DOHH2 (cell line): ENCODE measurements around the gene ZFP62.

Experiments
- H3F3A ChIP-seq: fragments of 200-600 bp; sonication (generic), shearing (Covaris generic); 2 replicates; pipeline ENCODE4 v1.6.0; 2016; ENCODE audit warnings: antibody characterized with exemption, mild to moderate bottlenecking; ENCODE audit not compliant: control insufficient read depth, insufficient read depth
- H3K27ac ChIP-seq: fragments of 200-600 bp; sonication (generic); 2 replicates; pipeline ENCODE4 v1.5.1; 2014; ENCODE audit warnings: low read depth, mild to moderate bottlenecking, low read length, moderate library complexity
- H3K27me3 ChIP-seq: fragments of 200-600 bp; sonication (generic); 2 replicates; pipeline ENCODE4 v1.6.1; 2014; ENCODE audit warnings: mild to moderate bottlenecking, low read length, mixed read lengths; ENCODE audit not compliant: control insufficient read depth
- H3K36me3 ChIP-seq: fragments of 200-600 bp; sonication (generic); 2 replicates; pipeline ENCODE4 v1.6.1; 2014; ENCODE audit warnings: mild to moderate bottlenecking, low read length, moderate library complexity, mixed read lengths; ENCODE audit not compliant: control insufficient read depth
- H3K4me1 ChIP-seq: fragments of 200-600 bp; sonication (generic); 2 replicates; pipeline ENCODE4 v1.6.1; 2014; ENCODE audit warnings: mild to moderate bottlenecking, low read length, mixed read lengths; ENCODE audit not compliant: control insufficient read depth
- H3K4me2 ChIP-seq: fragments of 200-600 bp; sonication (generic); 2 replicates; pipeline ENCODE4 v1.6.0; 2014; ENCODE audit warnings: mild to moderate bottlenecking, low read length, moderate library complexity
- H3K4me3 ChIP-seq: fragments of 200-600 bp; sonication (generic); 2 replicates; pipeline ENCODE4 v1.5.1; 2014; ENCODE audit warnings: mild to moderate bottlenecking, low read length, mixed read lengths
- H3K79me2 ChIP-seq: fragments of 200-600 bp; sonication (generic); 2 replicates; pipeline ENCODE4 v1.6.1; 2014; ENCODE audit warnings: mild to moderate bottlenecking, low read length, mixed read lengths; ENCODE audit not compliant: control insufficient read depth
- H3K9me2 ChIP-seq: fragments of 200-600 bp; sonication (generic); replicated peaks from 2 replicates; pipeline ENCODE4 v1.6.1; 2014; ENCODE audit warnings: mild to moderate bottlenecking, low read length, mixed read lengths; ENCODE audit not compliant: control insufficient read depth
- H3K9me3 ChIP-seq: fragments of 200-600 bp; sonication (generic); 2 replicates; pipeline ENCODE4 v1.6.1; 2014; ENCODE audit warnings: antibody characterized with exemption, low read length, mixed read lengths; ENCODE audit not compliant: control insufficient read depth, insufficient read depth
- H4K20me1 ChIP-seq: fragments of 200-600 bp; sonication (generic); 2 replicates; pipeline ENCODE4 v1.6.0; 2014; ENCODE audit warnings: low read depth, mild to moderate bottlenecking, antibody characterized with exemption, low read length, moderate library complexity; ENCODE audit not compliant: control insufficient read depth, insufficient read depth
- EZH2phosphoT487 ChIP-seq: fragments of 200-600 bp; sonication (generic); IDR thresholded peaks from 2 replicates; pipeline ENCODE4 v1.6.1; 2017; ENCODE audit warnings: borderline replicate concordance, mild to moderate bottlenecking, antibody characterized with exemption, low read length, moderate library complexity, mixed read lengths
- TF ChIP-seq, protein P1 (sequence below): fragments of 200-600 bp; sonication (generic); IDR thresholded peaks from one replicate; pipeline ENCODE4 v1.5.1; 2014; ENCODE audit warnings: antibody characterized with exemption, mild to moderate bottlenecking, low read depth, low read length; ENCODE audit not compliant: poor library complexity, severe bottlenecking

Gene ZFP62

DNA sequence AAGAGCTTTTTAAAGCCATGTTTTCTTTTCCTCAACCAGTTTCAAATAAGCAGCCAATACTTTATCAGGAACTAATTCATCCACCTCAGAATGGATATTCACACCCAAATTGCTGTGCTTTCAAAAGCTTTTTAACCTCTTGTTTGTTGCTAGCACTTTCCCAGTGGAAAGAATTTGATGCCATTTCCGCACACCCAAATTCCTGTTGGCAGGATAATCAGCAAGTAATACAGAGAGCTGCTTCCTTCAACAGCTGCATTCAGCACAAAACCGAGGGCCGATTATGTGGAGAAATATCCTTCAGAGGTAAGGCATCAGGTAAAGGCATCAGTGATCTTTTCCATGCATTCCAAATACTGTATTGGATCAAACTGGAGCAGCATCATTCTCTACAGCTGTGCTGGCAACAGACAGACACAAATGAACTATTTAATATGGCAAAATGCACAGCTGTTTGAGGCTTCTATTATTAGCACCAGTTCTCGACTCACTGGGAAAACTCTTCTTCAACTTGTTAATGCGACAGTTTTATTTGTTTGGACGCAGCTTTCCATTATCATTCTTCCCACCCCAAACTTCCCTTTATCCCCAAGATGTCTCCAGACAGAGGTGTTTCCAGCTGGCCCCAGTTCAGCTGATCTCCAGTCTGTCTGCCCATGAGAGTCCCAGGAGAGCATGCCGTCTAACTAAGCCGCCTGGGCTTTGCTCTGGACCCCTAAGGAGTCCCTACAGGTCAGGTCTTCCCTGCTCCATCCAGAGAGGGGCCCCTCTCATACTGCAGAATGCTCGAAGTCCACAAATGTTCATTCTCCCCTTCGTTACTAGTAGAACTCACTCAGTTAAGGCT lies 36.2 kb downstream of the ZFP62 start:
- no peaks in the 10 kb centered on the region for H3K9me2 ChIP-seq
- no peak overlapping the region for H3K4me2 ChIP-seq
- H3K27ac ChIP-seq: no peak overlapping the region
- H3K79me2 ChIP-seq: peaks cover 6% of the 10 kb centered on the region
- H3F3A ChIP-seq: 0 out of 2 replicates have a peak, but pooled peaks cover 6% of the 10 kb centered on the region
- no peaks in the 10 kb centered on the region for H3K9me3 ChIP-seq
- TF ChIP-seq EZH2phosphoT487: no peak
- TF ChIP-seq, protein P1, sequence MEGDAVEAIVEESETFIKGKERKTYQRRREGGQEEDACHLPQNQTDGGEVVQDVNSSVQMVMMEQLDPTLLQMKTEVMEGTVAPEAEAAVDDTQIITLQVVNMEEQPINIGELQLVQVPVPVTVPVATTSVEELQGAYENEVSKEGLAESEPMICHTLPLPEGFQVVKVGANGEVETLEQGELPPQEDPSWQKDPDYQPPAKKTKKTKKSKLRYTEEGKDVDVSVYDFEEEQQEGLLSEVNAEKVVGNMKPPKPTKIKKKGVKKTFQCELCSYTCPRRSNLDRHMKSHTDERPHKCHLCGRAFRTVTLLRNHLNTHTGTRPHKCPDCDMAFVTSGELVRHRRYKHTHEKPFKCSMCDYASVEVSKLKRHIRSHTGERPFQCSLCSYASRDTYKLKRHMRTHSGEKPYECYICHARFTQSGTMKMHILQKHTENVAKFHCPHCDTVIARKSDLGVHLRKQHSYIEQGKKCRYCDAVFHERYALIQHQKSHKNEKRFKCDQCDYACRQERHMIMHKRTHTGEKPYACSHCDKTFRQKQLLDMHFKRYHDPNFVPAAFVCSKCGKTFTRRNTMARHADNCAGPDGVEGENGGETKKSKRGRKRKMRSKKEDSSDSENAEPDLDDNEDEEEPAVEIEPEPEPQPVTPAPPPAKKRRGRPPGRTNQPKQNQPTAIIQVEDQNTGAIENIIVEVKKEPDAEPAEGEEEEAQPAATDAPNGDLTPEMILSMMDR: no peak
- H3K4me3 ChIP-seq: no peak overlapping the region
- no peaks in the 10 kb centered on the region for H4K20me1 ChIP-seq
- H3K27me3 ChIP-seq: no peaks in the 10 kb centered on the region
- peaks cover 8% of the 10 kb centered on the region for H3K36me3 ChIP-seq
- peaks cover 25% of the 10 kb centered on the region for H3K4me1 ChIP-seq

DNA sequence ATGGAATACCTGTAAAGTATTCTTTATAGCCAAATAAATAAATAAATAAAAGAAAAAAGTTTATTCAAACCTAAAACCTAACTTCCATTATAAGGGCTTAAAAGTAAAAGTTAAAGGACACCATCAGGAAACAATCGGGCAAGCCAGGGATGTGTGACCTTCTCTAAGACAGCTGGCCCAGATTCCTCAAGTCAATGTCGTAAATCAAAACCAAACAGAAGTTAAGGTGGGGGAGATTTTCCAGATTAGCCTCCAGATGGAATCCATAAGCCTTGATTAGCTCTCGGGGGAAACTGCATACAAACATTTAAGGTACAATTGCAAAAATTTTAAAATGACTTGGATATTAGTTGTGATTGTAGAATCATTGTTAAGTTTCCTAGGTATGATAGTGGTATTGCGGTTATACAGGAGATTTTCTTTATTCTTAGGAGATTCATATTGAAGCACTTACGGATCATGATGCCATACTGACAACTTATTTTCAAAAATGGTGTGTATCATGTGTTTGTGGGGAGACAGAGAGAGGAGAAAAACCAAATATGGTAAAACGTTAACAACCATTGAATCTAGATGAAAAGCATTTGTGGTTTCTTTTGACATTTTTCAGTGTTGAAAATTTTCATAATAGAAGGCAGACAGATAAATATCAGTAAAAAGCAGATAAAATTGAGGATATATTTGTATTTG lies 37.0 kb downstream of the ZFP62 start:
- H3K4me3 ChIP-seq: no peak overlapping the region
- peaks cover 19% of the 10 kb centered on the region for H3K4me1 ChIP-seq
- no peak for TF ChIP-seq EZH2phosphoT487
- TF ChIP-seq, protein P1: no peak
- 0 out of 2 replicates have a peak, but pooled peaks cover 6% of the 10 kb centered on the region for H3F3A ChIP-seq
- no peaks in the 10 kb centered on the region for H3K9me2 ChIP-seq
- H4K20me1 ChIP-seq: no peaks in the 10 kb centered on the region
- no peak overlapping the region for H3K4me2 ChIP-seq
- H3K36me3 ChIP-seq: peaks cover under 1% of the 10 kb centered on the region; the same call in 1 of the 2 replicates
- no peaks in the 10 kb centered on the region for H3K79me2 ChIP-seq
- H3K27ac ChIP-seq: no peak overlapping the region
- H3K27me3 ChIP-seq: no peaks in the 10 kb centered on the region
- no peaks in the 10 kb centered on the region for H3K9me3 ChIP-seq

DNA sequence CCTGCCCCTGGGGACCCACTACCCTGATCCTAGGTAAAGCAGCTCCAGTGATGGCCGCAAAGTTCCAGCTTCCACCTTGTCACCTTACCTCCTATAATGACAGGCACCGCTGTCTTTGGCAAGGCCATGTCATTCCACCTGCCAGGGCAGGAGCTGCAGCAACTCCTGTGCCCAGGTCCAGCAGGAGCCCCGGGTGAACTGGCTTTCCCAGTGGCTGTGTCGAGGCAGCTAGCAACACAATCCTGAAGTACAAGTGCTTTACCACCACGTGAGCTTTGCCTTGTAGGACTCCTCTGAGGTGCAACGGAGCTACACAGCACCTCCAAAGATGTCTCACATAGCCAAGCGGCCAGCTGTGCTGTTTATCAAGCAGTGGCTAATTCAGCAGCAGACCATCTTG lies 37.7 kb downstream of the ZFP62 start:
- H3K36me3 ChIP-seq: no peaks in the 10 kb centered on the region
- peaks cover 20% of the 10 kb centered on the region for H3K4me1 ChIP-seq
- no peaks in the 10 kb centered on the region for H3K79me2 ChIP-seq
- no peaks in the 10 kb centered on the region for H3K27me3 ChIP-seq
- TF ChIP-seq EZH2phosphoT487: no peak
- TF ChIP-seq, protein P1: no peak
- H3K27ac ChIP-seq: no peak overlapping the region
- H3K9me3 ChIP-seq: no peaks in the 10 kb centered on the region
- H3F3A ChIP-seq: 0 out of 2 replicates have a peak, but pooled peaks cover 6% of the 10 kb centered on the region
- H3K4me3 ChIP-seq: no peak overlapping the region
- no peaks in the 10 kb centered on the region for H4K20me1 ChIP-seq
- no peak overlapping the region for H3K4me2 ChIP-seq
- H3K9me2 ChIP-seq: no peaks in the 10 kb centered on the region
